22Rv1 (cell line): ENCODE measurements around the gene CCDC102A.

ENCODE experiments used
- H3K27ac ChIP-seq: fragments of 450-650 bp; 2 replicates; pipeline ENCODE4 v1.5.1; 2017
- ZFX ChIP-seq: fragments of 450-650 bp; IDR thresholded peaks from 2 replicates; pipeline ENCODE4 v1.6.1; 2017; ENCODE audit warnings: antibody characterized with exemption, borderline replicate concordance
- TF ChIP-seq, protein P1 (sequence below): fragments of 450-650 bp; IDR thresholded peaks from 2 replicates; pipeline ENCODE4 v1.5.1; 2017; ENCODE audit warnings: mild to moderate bottlenecking

Gene CCDC102A

GRCh38 chr16:57541754-57542435 lies 5.5 kb upstream of the CCDC102A start:
- no peak overlapping the region for H3K27ac ChIP-seq
- TF ChIP-seq, protein P1, sequence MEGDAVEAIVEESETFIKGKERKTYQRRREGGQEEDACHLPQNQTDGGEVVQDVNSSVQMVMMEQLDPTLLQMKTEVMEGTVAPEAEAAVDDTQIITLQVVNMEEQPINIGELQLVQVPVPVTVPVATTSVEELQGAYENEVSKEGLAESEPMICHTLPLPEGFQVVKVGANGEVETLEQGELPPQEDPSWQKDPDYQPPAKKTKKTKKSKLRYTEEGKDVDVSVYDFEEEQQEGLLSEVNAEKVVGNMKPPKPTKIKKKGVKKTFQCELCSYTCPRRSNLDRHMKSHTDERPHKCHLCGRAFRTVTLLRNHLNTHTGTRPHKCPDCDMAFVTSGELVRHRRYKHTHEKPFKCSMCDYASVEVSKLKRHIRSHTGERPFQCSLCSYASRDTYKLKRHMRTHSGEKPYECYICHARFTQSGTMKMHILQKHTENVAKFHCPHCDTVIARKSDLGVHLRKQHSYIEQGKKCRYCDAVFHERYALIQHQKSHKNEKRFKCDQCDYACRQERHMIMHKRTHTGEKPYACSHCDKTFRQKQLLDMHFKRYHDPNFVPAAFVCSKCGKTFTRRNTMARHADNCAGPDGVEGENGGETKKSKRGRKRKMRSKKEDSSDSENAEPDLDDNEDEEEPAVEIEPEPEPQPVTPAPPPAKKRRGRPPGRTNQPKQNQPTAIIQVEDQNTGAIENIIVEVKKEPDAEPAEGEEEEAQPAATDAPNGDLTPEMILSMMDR, result no peak
- no peak for TF ChIP-seq ZFX

DNA sequence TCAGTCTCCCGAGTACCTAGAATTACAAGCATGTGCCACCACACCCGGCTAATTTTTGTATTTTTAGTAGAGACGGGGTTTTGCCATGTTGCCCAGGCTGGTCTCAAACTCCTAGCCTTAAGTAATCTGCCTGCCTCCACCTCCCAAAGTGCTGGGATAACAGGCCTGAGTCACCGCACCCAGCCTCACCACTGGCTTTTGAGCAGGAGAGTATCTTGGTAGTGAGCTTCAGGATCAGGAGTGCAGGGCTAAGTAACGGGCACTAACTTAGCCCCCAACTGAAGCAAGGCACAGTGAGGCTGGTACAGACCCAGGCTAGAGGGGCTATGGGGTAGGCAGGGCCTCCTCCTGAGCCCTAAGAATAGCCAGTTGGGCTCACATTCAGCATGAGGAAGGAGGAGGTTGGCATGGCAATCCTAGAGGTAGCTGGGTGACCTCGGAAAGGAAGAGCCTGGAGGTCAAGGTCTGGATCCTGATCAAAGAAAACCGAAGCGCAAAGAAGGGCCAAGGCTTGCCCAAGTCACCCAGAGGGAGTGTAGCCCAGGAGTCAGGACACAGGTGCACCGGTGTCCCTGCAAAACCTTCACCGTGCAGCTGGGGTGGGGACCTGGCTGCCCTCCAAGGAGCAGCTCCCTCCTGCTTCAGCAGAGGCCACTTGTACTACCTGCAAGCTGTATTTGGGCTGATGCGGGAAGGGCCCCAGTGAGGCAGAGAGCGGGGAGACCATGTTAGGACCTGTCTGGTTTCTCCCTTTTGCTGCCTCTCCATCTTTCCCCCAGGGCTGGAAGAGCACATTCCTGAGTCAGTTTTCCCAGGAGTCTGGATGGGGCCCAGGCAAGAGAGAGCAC lies 4.8 kb upstream of the CCDC102A start:
- no peak overlapping the region for H3K27ac ChIP-seq
- TF ChIP-seq, protein P1, result no peak

DNA sequence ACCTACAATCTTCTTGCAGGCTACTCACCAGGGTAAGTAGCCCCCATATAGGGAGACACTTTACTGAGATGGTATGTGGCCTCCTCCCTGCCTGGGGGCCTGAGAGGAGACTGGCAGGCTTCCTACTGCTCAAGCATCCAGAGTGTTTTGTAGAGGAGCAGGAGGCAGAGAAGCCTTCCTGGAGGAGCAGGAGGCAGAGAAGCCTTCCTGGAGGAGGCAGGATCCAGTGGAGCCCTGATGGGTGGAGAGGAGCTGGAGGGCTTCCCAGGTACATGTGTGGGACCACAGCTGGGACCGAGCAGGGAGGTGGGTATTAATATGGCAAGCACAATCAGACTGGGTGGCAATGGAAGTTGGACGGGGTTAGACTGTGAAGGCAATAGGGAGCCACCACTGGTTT lies 4.0 kb upstream of the CCDC102A start:
- TF ChIP-seq, protein P1, result no peak
- no peak for TF ChIP-seq ZFX
- no peak overlapping the region for H3K27ac ChIP-seq

DNA sequence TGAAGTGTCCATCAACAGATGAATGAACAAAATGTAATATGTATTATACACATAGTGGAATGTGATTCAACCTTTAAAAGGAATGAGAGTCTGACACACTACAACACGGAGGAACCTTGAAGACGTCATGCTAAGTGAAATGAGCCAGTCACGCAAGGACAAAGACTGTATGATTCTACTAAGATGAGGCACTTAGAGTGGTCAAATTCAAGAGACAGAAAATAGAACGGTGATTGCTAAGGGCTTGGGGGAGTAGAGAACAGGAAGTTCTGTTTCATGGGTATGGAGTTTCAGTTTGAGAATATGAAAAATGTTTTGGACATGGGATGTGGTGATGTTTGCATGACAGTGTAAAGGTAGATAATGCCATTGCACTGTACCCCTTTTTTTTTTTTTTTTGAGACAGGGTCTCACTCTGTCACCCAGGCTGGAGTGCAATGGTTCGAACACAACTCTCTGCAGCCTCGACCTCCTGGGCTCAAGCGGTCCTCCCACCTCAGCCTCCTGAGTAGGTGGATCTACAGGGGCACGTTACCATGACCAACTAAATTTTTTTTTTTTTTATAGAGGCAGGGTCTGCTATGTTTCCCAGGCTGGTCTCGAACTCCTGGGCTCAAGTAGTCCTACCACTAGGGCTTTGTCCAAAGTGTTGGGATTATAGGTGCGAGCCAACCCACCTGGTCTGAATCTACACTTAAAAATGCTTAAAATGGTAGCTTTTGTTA lies 2.9 kb upstream of the CCDC102A start:
- no peak for TF ChIP-seq ZFX
- TF ChIP-seq, protein P1, result no peak
- H3K27ac ChIP-seq, result no peak overlapping the region

- H3K27ac ChIP-seq, result no peak overlapping the region
- no peak for TF ChIP-seq ZFX
- TF ChIP-seq, protein P1, result no peak
Observed at GRCh38 chr16:57538235-57538721, 1.9 kb upstream of the CCDC102A start.

DNA sequence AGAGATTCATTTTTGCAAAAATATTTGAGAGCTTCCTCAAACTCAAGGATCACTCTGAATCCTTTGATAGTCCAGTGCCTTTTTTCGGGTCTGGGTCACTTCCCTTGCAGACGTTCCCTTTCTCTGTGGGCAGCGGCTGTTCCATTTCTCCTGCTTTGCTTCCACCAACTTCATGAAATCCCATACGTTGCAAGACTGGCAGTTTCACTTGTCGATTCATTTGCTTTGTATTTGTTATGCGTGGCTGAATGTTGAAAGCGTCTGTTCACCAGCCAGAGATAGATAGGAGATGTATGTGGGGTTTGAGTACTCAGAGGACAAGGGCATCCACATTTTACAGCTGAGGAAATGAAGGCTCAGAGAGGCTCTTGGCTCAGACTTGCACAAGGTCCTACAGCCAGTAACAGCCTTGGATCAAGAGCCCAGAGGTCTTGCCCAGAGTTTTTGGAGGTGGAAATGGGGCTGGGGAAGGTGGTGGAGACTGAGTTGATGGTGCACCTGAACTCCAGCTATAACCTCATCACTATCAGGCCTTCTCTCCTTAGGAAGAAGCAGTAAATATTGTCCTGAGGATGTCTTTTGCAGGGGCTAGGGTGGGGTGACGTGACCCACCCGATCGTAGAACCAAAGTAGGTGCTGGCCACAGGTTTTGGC lies 1.3 kb upstream of the CCDC102A start:
- TF ChIP-seq, protein P1, result no peak
- no peak for TF ChIP-seq ZFX
- H3K27ac ChIP-seq, result no peak overlapping the region
